DND-41 (cell line): ENCODE measurements around the gene MICU1.
"Not testable (repeated sequence)": the region's sequence is repeated elsewhere in the genome, so short reads cannot be mapped to it uniquely, and the experiment has no call there.

Experiments used
- ATAC-seq: fragments of 200-7000 bp; cut with Tn5 transposase; 3 replicates; pipeline ENCODE4 v1.9.1; 2021; ENCODE audit warnings: low read depth; ENCODE audit not compliant: insufficient read depth
- DNase-seq: peaks from one replicate; pipeline ENCODE4 v3.0.0-alpha.2; 2020
- H2AFZ ChIP-seq: 2 replicates; pipeline ENCODE4 v1.6.0; 2012; ENCODE audit warnings: low read depth, low read length
- H3K27ac ChIP-seq: 2 replicates; pipeline ENCODE4 v1.5.1; 2012; ENCODE audit warnings: low read length, inconsistent platforms
- H3K27me3 ChIP-seq: fragments of 200-600 bp; sonication (generic); 2 replicates; pipeline ENCODE4 v1.6.0; 2012; ENCODE audit warnings: low read length, mild to moderate bottlenecking, inconsistent platforms; ENCODE audit not compliant: insufficient read depth, poor library complexity
- H3K36me3 ChIP-seq: 2 replicates; pipeline ENCODE4 v1.5.1; 2012; ENCODE audit warnings: low read length, inconsistent platforms; ENCODE audit not compliant: insufficient read depth
- H3K4me1 ChIP-seq: 2 replicates; pipeline ENCODE4 v1.5.1; 2012; ENCODE audit warnings: mild to moderate bottlenecking, low read length; ENCODE audit not compliant: insufficient read depth
- H3K4me2 ChIP-seq: 2 replicates; pipeline ENCODE4 v1.6.0; 2012; ENCODE audit warnings: mild to moderate bottlenecking, moderate library complexity, low read length, inconsistent platforms; ENCODE audit not compliant: insufficient read depth
- H3K4me3 ChIP-seq, 2 experiments: fragments of 200-600 bp in 1 of 2; shearing (Covaris generic) in 1 of 2; 2 replicates each; pipeline ENCODE4 v1.5.1; 2012 to 2016; ENCODE audit warnings: inconsistent platforms in 2 of 2, low read length in 2 of 2, mild to moderate bottlenecking in 2 of 2, low read depth in 1 of 2, moderate library complexity in 1 of 2
- H3K79me2 ChIP-seq: 2 replicates; pipeline ENCODE4 v1.6.0; 2012; ENCODE audit warnings: low read length, inconsistent platforms; ENCODE audit not compliant: insufficient read depth
- H3K9ac ChIP-seq: 2 replicates; pipeline ENCODE4 v1.6.0; 2012; ENCODE audit warnings: low read depth, mild to moderate bottlenecking, inconsistent platforms, low read length, moderate library complexity
- H3K9me3 ChIP-seq: 2 replicates; pipeline ENCODE4 v1.5.1; 2012; ENCODE audit warnings: low read length, moderate library complexity, mild to moderate bottlenecking, inconsistent platforms; ENCODE audit not compliant: insufficient read depth, severe bottlenecking
- H4K20me1 ChIP-seq: 2 replicates; pipeline ENCODE4 v1.6.0; 2012; ENCODE audit warnings: low read length; ENCODE audit not compliant: insufficient read depth
- EZH2 ChIP-seq: IDR thresholded peaks from 3 replicates; pipeline ENCODE4 v1.6.1; 2012; ENCODE audit warnings: borderline replicate concordance, low read depth, mild to moderate bottlenecking, moderate library complexity, low read length, inconsistent platforms; ENCODE audit not compliant: severe bottlenecking
- TF ChIP-seq, protein P1 (sequence below): IDR thresholded peaks from 2 replicates; pipeline ENCODE4 v1.5.1; 2012; ENCODE audit warnings: borderline replicate concordance, low read length, moderate library complexity, mild to moderate bottlenecking; ENCODE audit not compliant: poor library complexity, severe bottlenecking; ENCODE audit errors: extremely low read depth

MICU1 gene

DNA sequence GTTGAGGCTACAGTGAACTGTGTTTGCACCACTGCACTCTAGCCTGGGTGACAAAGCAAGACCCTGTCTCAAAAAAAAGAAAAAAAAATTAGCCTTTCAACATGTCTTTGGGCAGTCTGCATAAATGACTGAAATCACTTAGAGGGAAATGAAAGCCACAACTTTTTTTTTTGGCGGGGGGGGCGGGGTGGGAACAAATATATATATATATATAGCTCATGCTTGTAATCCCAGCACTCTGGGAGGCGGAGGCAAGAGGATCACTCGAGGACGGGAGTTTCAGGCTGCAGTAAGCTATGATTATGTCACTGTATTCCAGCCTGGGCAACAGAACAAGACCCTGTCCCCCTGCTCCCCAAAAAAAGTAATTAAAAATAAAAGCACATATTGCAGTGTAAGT lies 23.4 kb upstream of the MICU1 start:
- ATAC-seq (no peak), DNase-seq (no peak)
- Histone ChIP-seq H3K9ac (no peak overlapping the region), H4K20me1 (no peaks in the 10 kb centered on the region), H3K36me3 (no peaks in the 10 kb centered on the region), H3K4me3 (no peak overlapping the region), H3K4me2 (no peak overlapping the region), H3K9me3 (no peaks in the 10 kb centered on the region), H3K27me3 (no peaks in the 10 kb centered on the region), H2AFZ (no peak overlapping the region), H3K27ac (no peak overlapping the region), H3K4me1 (no peaks in the 10 kb centered on the region), H3K79me2 (no peaks in the 10 kb centered on the region)
- TF ChIP-seq, protein P1, sequence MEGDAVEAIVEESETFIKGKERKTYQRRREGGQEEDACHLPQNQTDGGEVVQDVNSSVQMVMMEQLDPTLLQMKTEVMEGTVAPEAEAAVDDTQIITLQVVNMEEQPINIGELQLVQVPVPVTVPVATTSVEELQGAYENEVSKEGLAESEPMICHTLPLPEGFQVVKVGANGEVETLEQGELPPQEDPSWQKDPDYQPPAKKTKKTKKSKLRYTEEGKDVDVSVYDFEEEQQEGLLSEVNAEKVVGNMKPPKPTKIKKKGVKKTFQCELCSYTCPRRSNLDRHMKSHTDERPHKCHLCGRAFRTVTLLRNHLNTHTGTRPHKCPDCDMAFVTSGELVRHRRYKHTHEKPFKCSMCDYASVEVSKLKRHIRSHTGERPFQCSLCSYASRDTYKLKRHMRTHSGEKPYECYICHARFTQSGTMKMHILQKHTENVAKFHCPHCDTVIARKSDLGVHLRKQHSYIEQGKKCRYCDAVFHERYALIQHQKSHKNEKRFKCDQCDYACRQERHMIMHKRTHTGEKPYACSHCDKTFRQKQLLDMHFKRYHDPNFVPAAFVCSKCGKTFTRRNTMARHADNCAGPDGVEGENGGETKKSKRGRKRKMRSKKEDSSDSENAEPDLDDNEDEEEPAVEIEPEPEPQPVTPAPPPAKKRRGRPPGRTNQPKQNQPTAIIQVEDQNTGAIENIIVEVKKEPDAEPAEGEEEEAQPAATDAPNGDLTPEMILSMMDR = no peak
- TF ChIP-seq EZH2 = no peak

DNA sequence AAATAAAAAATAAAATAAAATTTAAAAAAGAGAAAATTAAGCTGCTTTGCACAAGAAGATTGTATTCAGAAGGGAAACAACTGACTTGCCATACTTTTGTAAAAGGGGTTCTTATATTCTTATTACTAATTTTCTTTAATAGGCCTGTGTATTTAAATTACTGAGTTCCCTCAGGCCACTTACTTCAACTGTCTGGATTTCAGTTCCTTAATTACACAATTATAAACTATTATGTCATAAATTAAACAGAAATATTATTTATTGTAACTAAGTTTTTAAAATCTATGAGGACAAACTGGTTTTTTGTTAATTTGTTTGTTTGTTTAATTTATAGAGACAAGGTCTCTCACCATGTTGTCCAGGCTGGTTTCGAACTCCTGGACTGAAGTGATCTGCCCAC lies 22.4 kb upstream of the MICU1 start:
- TF ChIP-seq, protein P1 = no peak
- TF ChIP-seq EZH2 = no peak
- Histone ChIP-seq H3K4me2 (no peak overlapping the region), H3K27ac (no peak overlapping the region), H3K36me3 (no peaks in the 10 kb centered on the region), H4K20me1 (no peaks in the 10 kb centered on the region), H2AFZ (no peak overlapping the region), H3K9me3 (no peaks in the 10 kb centered on the region), H3K79me2 (no peaks in the 10 kb centered on the region), H3K9ac (no peak overlapping the region), H3K27me3 (no peaks in the 10 kb centered on the region), H3K4me1 (no peaks in the 10 kb centered on the region), H3K4me3 (no peak overlapping the region)
- ATAC-seq (no peak), DNase-seq (no peak)

GRCh38 chr10:72646971-72647370 lies 21.1 kb upstream of the MICU1 start:
- H2AFZ ChIP-seq, H3K27me3 ChIP-seq, DNase-seq, H3K4me1 ChIP-seq, H3K27ac ChIP-seq, H3K9ac ChIP-seq, H3K36me3 ChIP-seq, H3K79me2 ChIP-seq, H3K9me3 ChIP-seq, ATAC-seq, H4K20me1 ChIP-seq, H3K4me2 ChIP-seq, H3K4me3 ChIP-seq: not testable (repeated sequence)

- H3K4me1 ChIP-seq = no peaks in the 10 kb centered on the region
- H3K27ac ChIP-seq = no peak overlapping the region
- no peaks in the 10 kb centered on the region for H3K79me2 ChIP-seq
- no peak overlapping the region for H2AFZ ChIP-seq
- H3K36me3 ChIP-seq = no peaks in the 10 kb centered on the region
- no peak overlapping the region for H3K9ac ChIP-seq
- H4K20me1 ChIP-seq = no peaks in the 10 kb centered on the region
- DNase-seq (no peak), ATAC-seq (no peak)
- TF ChIP-seq EZH2 = no peak
- TF ChIP-seq, protein P1 = no peak
- H3K9me3 ChIP-seq = no peaks in the 10 kb centered on the region
- no peaks in the 10 kb centered on the region for H3K27me3 ChIP-seq
- no peak overlapping the region for H3K4me3 ChIP-seq
- no peak overlapping the region for H3K4me2 ChIP-seq
Observed at GRCh38 chr10:72645263-72645858, 19.5 kb upstream of the MICU1 start.
